Subcutaneous abdominal adipose tissue (tissue), 5 donors: ENCODE results near the gene HOXC13.

ENCODE experiments used
- H3K27ac ChIP-seq: one replicate; pipeline ENCODE4 v1.7.0; 2013; ENCODE audit warnings: low read depth, mild to moderate bottlenecking, inconsistent platforms, low read length, moderate library complexity
- H3K27me3 ChIP-seq, 5 donors: one replicate each; pipeline ENCODE4 v1.7.0; 2013; ENCODE audit warnings: low read length in 5 of 5, inconsistent platforms in 1 of 5; ENCODE audit not compliant: control insufficient read depth in 5 of 5, insufficient read depth in 4 of 5
- H3K36me3 ChIP-seq, 5 donors: one replicate each; pipeline ENCODE4 v1.7.0; 2013; ENCODE audit warnings: low read length in 5 of 5; ENCODE audit not compliant: control insufficient read depth in 5 of 5, insufficient read depth in 5 of 5
- H3K4me1 ChIP-seq, 5 donors: one replicate each; pipeline ENCODE4 v1.7.0; 2013; ENCODE audit warnings: low read length in 5 of 5, mild to moderate bottlenecking in 3 of 5, moderate library complexity in 1 of 5; ENCODE audit not compliant: control insufficient read depth in 5 of 5, insufficient read depth in 5 of 5
- H3K4me3 ChIP-seq, 5 donors: one replicate each; pipeline ENCODE4 v1.7.0; 2013; ENCODE audit warnings: low read length in 5 of 5, low read depth in 1 of 5
- H3K9ac ChIP-seq, 5 donors: one replicate each; pipeline ENCODE4 v1.7.0; 2013; ENCODE audit warnings: low read length in 5 of 5, mild to moderate bottlenecking in 4 of 5, moderate library complexity in 3 of 5
- H3K9me3 ChIP-seq, 5 donors: one replicate each; pipeline ENCODE4 v1.7.0; 2013; ENCODE audit warnings: low read length in 5 of 5; ENCODE audit not compliant: control insufficient read depth in 5 of 5
- donor health status: healthy.
- donor health status: healthy.
- donor health status: healthy.
- donor health status: healthy.
- donor health status: healthy.

Gene HOXC13

DNA sequence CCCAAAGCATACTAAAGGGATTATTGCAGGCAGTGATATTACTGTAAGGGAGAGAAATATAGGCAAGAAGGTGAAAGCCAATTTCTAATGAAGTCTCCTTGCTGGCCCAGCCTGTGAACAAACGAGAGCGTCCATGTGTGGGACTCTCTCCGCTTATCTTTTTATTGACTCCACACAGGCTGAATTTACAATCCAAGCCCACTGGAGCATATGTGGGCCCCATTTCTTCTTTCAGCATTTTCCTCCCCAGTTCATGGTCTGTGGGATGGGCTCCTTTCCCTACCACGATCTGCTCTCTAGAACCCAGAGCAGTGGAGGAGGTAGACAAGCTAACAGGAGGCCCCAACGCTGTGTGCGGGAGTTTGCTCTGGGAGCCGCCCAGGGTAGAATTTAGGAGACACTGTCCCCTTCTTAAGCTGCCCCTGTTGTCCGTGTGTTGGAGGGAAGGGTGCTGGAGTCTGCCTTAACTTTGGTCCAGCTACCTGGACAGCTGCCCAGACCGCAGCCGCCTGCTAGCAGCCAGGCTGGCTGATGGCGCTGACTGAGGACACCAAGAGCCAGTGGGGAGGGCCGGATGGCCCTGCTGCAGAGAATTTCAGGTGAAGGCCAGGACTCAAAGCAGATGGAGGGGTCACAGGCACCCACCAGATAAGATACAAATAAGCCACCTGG, 31.1 kb downstream of the HOXC13 start:
- Histone ChIP-seq H3K4me3 (no peak overlapping the region), H3K9ac (no peak overlapping the region), H3K27me3 (peaks cover 65 to 95% (median 81%) of the 10 kb centered on the region in 5 donors), H3K9me3 (peaks cover 0 to 4% (median 0%) of the 10 kb centered on the region in 5 donors), H3K4me1 (peaks cover 0 to 26% (median 22%) of the 10 kb centered on the region in 5 donors), H3K27ac (no peak overlapping the region), H3K36me3 (no peaks in the 10 kb centered on the region)

DNA sequence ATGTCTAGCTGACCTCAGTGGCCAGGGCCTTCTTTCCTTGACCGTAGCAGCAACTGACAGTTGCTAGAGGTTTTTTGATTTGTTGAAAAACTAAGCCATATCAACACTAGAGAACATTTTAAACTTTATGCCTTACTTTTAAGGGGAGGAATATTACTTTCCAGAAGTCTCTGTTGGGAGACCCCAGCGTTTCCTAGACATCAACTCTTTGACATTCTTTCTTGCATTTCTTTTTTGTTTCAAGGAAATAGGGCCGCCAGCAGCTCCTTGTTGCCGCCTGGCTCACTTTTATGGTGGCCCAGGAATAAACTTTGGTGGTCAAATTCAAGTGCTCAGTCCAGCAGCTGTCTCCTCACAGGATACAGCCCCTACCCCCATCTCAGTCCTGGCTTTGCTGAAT, 31.8 kb downstream of the HOXC13 start:
- Histone ChIP-seq H3K9me3 (peaks cover 0 to 4% (median 0%) of the 10 kb centered on the region in 5 donors), H3K27ac (no peak overlapping the region), H3K4me3 (no peak overlapping the region), H3K9ac (no peak overlapping the region), H3K4me1 (peaks cover 0 to 31% (median 28%) of the 10 kb centered on the region in 5 donors), H3K27me3 (peaks cover 58 to 93% (median 75%) of the 10 kb centered on the region in 5 donors), H3K36me3 (no peaks in the 10 kb centered on the region)

DNA sequence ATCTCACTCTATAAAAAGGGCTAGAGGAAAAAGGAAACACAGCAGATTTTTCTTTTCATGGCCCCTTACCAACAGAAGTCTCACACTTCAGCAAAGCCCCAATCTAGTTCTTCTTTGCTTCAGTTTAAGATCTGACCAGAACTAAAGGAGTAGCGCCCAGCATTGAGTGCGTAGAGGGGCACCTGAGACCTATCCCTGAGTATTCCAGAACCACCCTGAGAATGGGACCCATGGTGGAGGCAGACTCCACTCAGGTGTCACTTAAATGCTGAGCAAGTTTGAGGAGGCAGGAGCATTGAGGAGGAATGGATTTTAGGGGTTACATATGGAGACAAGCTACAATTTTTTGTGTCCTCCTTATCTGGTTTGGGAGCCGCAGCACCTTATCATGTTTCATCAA, 32.5 kb downstream of the HOXC13 start:
- no peaks in the 10 kb centered on the region for H3K36me3 ChIP-seq
- no peak overlapping the region for H3K9ac ChIP-seq
- no peak overlapping the region for H3K27ac ChIP-seq
- H3K27me3 ChIP-seq: peaks cover 53 to 92% (median 81%) of the 10 kb centered on the region in 5 donors
- H3K4me3 ChIP-seq: no peak overlapping the region
- H3K9me3 ChIP-seq: peaks cover 0 to 4% (median 0%) of the 10 kb centered on the region in 5 donors
- H3K4me1 ChIP-seq: peaks cover 0 to 32% (median 30%) of the 10 kb centered on the region in 5 donors

DNA sequence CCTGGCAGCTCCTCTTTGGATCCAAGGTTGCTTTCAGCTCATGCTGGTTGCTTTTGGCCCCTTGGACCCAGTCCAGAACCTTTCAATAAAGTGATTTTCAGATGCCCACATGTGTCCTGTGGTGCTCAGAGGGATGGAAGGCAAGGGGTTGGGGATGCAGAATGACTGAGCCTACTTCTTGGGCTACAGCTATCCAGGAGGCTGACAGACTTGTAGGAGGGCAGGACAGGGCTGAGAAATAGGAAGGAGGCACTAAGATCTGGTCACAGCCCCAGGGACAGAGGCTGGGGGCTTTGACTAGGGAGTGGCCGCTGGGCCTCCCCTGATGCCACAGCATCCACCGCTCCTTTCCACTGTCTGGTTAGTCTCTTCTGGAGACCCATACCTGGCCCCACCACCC, 33.1 kb downstream of the HOXC13 start:
- Histone ChIP-seq H3K27me3 (peaks cover 52 to 92% (median 80%) of the 10 kb centered on the region in 5 donors), H3K9me3 (peaks cover 0 to 4% (median 0%) of the 10 kb centered on the region in 5 donors)

DNA sequence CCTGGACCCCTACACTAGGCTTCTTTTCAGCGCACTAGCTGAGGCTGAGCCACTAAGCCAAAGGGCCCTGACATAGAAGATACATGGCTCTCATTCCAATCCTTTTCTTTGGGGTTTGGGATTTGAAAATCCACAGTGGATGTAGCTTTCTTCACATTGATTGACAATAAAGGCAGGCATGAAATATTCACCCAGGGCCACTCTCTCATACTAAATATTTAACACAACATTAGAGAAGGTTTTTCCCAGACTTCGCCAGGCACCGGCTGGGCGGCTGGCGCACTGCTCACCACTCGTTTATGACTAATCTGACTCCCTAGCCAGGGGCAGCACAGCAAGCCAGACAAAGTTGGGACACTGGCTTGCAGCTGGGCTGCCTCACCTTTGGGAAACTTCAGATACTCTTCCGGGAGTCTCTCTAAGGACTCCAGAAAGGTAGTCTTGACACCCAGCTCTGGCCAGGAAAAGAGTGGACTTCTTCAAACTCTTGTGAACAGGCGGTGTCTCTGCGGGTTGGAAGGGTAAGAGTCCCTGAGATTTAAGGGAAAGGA, 33.6 kb downstream of the HOXC13 start:
- H3K4me1 ChIP-seq: peaks cover 0 to 26% (median 25%) of the 10 kb centered on the region in 5 donors
- no peak overlapping the region for H3K27ac ChIP-seq
- H3K9ac ChIP-seq: no peak overlapping the region
- H3K36me3 ChIP-seq: no peaks in the 10 kb centered on the region
- peaks cover 47 to 92% (median 75%) of the 10 kb centered on the region in 5 donors for H3K27me3 ChIP-seq
- H3K4me3 ChIP-seq: no peak overlapping the region
- H3K9me3 ChIP-seq: peaks cover 0 to 4% (median 0%) of the 10 kb centered on the region in 5 donors

More for the DNA sequence above, 33.1 kb downstream of the HOXC13 start:
- no peak overlapping the region for H3K27ac ChIP-seq
- peaks cover 0 to 27% (median 25%) of the 10 kb centered on the region in 5 donors for H3K4me1 ChIP-seq
- H3K36me3 ChIP-seq: no peaks in the 10 kb centered on the region
- no peak overlapping the region for H3K4me3 ChIP-seq
- no peak overlapping the region for H3K9ac ChIP-seq

DNA sequence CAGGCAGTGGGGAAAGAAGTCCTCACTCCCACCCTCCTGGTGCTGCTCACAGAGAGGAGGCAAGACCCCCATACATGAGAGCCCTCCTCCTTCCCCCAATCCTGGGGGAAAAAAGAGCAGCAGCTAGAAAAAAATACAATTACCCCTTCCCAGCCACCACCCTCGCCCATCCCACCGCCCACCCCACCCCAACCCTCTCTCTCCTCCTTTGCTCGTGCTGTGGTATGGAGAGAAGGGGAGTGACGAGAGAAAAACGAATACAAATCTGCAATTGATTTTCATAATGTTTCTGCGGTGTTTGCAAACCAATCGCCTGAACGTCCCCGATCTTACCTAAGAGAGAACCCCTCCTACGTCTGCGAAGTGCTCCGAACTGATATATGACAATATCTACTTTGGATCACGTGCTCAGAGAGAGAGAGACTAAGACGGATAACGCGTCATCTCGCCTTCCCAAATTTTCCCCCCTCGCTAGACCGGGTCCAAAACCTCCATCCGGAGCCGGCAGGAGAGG, 34.1 kb downstream of the HOXC13 start, which contains the start of gene HOXC11:
Gene HOXC11 (plus strand): TSS at position 405 of the 514 bp plus-strand sequence. CDS start 116 bp downstream, outside the sequence.
- Histone ChIP-seq H3K27me3 (peaks cover 49 to 92% (median 75%) of the 10 kb centered on the region in 5 donors), H3K9me3 (peaks cover 0 to 4% (median 0%) of the 10 kb centered on the region in 5 donors), H3K27ac (no peak within 1 kb of the TSS), H3K4me3 (peak within 1 kb of the TSS; percentile 19 to 59 (median 39)), H3K36me3 (no peaks in the 10 kb centered on the region), H3K4me1 (peaks cover 0 to 26% (median 25%) of the 10 kb centered on the region in 5 donors), H3K9ac (no peak within 1 kb of the TSS)

DNA sequence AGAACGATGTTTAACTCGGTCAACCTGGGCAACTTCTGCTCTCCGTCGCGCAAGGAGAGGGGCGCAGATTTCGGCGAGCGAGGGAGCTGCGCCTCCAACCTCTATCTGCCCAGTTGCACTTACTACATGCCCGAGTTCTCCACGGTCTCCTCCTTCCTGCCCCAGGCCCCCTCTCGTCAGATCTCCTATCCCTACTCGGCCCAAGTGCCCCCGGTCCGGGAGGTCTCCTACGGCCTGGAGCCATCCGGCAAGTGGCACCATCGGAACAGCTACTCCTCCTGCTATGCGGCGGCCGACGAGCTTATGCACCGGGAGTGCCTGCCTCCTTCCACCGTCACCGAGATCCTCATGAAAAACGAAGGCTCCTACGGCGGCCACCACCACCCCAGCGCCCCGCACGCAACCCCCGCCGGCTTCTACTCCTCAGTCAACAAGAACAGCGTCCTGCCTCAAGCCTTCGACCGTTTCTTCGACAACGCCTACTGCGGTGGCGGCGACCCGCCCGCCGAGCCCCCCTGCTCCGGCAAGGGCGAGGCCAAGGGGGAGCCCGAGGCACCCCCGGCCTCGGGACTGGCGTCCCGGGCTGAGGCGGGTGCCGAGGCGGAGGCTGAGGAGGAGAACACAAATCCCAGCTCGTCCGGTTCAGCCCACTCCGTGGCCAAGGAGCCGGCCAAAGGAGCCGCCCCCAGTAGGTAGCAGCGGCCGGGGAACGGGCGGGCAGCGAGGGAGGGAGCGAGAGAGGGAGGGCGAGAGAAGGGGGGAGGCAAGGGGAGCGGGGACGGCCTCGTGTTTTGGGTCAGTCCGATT, 34.8 kb downstream of the HOXC13 start:
- H3K27me3 ChIP-seq: peaks cover 52 to 90% (median 73%) of the 10 kb centered on the region in 5 donors
- H3K4me3 ChIP-seq: peak overlapping the region; percentile 19 to 59 (median 39)
- H3K36me3 ChIP-seq: no peaks in the 10 kb centered on the region
- H3K4me1 ChIP-seq: peaks cover 0 to 26% (median 25%) of the 10 kb centered on the region in 5 donors
- H3K9ac ChIP-seq: no peak overlapping the region
- no peak overlapping the region for H3K27ac ChIP-seq
- peaks cover 0 to 4% (median 0%) of the 10 kb centered on the region in 5 donors for H3K9me3 ChIP-seq

DNA sequence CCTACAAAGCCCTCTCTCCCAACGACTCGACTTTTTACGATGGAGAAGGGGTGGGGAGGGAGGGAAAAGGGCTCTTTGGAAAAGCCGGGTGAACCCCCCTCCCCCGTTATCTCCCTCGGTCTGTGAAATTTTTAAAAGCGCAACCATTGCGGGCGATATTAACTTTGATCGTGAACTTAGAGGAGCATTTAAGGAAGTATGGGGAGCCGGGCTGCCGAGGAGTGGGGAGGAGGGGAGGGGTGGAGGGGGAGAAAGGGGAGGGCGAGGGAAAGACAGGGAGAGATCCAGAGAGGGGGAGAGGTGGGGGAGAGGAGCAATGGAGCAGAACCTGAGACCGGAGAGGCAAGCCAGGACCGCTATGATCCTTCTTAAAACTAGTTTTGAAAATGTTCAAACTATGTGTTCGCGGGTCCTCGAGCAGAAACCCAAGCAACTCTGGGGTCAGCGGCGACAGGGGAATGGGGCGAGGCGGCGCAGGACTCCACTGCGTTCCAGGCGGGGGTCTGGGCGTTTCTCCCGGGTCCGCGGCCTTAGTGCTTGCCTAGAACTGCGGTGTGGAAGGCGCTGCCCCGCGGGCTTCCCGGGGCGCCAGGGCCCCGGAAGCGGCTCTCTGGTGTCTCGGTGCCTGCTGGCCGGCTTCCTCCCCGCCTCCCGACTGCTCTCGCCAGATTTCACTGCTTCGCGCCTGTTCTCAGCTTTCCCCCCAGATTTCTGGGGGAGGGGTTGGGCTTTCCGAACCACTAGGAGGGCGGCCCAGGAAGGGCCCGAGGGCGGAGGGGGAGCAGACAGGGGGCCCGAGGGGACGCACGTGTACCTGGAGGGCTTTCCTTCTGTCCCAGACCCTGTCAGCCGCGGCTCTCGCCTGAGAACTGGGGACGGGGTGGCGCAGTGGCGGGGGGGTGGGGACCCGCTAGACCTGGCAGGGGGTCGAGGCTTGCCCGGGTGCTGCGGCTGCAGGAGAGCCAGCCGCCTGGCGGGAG, 35.7 kb downstream of the HOXC13 start, which contains the start of gene HOTAIR:
Gene HOTAIR (minus strand): TSS at position 871 of the 980 bp plus-strand sequence.
- H3K4me1 ChIP-seq: peaks cover 0 to 26% (median 25%) of the 10 kb centered on the region in 5 donors
- peak within 1 kb of the TSS in 1 of 5 donors; percentile 59 for H3K9ac ChIP-seq
- H3K27me3 ChIP-seq: peaks cover 46 to 90% (median 71%) of the 10 kb centered on the region in 5 donors
- peaks cover 0 to 4% (median 0%) of the 10 kb centered on the region in 5 donors for H3K9me3 ChIP-seq
- H3K36me3 ChIP-seq: no peaks in the 10 kb centered on the region
- H3K4me3 ChIP-seq: peak within 1 kb of the TSS; percentile 39 to 66 (median 59)
- H3K27ac ChIP-seq: no peak within 1 kb of the TSS
